Measurements from ENCODE around the gene SPIB. TPM values are rescaled to one million over a fixed set of nuclear protein-coding genes. Genes with fewer than 3 reads are reported as not detected.
"Not testable (repeated sequence)": the region's sequence is repeated elsewhere in the genome, so short reads cannot be mapped to it uniquely, and the experiment has no call there.

The SPIB gene
- total and polyA plus RNA-seq, 12 donors = 0.10 to 0.42 (median 0.20) TPM; not detected in 9

DNA sequence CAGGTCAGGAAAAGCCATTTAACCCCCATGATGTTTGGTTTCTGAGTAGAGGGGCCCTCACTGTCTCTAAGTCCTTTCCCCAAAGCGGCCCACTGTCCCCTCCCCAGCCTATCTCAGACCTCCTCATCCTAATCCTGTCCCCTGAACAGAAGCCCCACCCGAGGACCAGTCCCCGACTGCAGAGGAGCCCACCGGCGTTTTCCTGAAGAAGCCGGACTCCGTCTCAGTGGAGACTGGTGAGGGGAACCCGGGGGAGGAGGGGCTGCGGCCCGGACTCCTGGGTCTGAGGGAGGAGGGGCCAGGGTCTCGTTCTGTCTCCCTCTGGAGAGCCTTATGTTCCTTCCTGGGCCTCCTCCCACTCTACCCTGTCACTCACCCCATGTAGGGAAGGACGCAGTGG lies 16.9 kb downstream of the SPIB start:
- Histone ChIP-seq H3K4me3 (no peak overlapping the region), H3K36me3 (no peaks in the 10 kb centered on the region), H3K4me1 (peaks cover 0 to 22% (median 15%) of the 10 kb centered on the region in 9 donors), H3K9me3 (no peaks in the 10 kb centered on the region), H3K27me3 (peaks cover 0 to 36% (median 11%) of the 10 kb centered on the region in 7 donors), H3K27ac (no peak overlapping the region)
- DNase-seq (no peak), ATAC-seq (no peak)
- TF ChIP-seq, protein P1, sequence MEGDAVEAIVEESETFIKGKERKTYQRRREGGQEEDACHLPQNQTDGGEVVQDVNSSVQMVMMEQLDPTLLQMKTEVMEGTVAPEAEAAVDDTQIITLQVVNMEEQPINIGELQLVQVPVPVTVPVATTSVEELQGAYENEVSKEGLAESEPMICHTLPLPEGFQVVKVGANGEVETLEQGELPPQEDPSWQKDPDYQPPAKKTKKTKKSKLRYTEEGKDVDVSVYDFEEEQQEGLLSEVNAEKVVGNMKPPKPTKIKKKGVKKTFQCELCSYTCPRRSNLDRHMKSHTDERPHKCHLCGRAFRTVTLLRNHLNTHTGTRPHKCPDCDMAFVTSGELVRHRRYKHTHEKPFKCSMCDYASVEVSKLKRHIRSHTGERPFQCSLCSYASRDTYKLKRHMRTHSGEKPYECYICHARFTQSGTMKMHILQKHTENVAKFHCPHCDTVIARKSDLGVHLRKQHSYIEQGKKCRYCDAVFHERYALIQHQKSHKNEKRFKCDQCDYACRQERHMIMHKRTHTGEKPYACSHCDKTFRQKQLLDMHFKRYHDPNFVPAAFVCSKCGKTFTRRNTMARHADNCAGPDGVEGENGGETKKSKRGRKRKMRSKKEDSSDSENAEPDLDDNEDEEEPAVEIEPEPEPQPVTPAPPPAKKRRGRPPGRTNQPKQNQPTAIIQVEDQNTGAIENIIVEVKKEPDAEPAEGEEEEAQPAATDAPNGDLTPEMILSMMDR (IDR thresholded peaks at IDR 0.05) = no peak
- 71 to 74% methylated on average over 12 of the region's 12 CpGs for WGBS, 2 donors
- intact Hi-C loops (cut with DNase I) = no loop called here

DNA sequence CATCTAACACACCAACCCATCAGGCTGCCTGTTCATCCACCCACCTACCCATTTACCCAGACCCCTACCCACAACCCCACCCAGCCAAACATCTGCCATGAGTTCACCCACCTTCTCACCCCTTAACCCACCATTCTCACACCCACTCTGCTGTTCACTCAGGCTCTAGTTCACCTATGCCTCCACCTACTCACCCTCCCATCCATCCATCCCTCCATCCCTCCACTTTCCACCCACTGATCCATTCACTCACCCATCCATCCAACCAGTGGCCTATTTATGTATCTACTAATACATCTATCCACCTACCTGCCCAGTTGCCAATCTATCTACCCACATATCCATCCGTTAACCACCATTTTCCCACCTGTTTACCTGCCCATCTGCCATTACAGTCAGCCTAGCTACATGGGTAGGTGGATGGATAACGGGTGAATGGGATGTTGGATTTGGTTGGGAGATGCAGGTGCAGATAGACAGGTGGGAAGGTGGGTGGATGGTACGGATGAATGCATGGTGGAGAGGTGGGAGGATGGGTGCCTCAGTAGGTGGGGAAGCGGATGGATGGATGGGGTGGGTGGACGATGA lies 19.2 kb downstream of the SPIB start:
- TF ChIP-seq, protein P1 (IDR thresholded peaks at IDR 0.05) = no peak
- DNase-seq (no peak), ATAC-seq (no peak)
- H3K36me3 ChIP-seq = no peaks in the 10 kb centered on the region
- H3K27ac ChIP-seq = no peak overlapping the region
- WGBS, 2 donors = 88 to 94% methylated on average over 5 of the region's 5 CpGs
- H3K9me3 ChIP-seq = no peaks in the 10 kb centered on the region
- peaks cover 0 to under 1% (median 0%) of the 10 kb centered on the region in 9 donors for H3K4me1 ChIP-seq
- no peak overlapping the region for H3K4me3 ChIP-seq
- H3K27me3 ChIP-seq = peaks cover 0 to 17% (median 1%) of the 10 kb centered on the region in 7 donors
- intact Hi-C loops (cut with DNase I) = no loop called here

DNA sequence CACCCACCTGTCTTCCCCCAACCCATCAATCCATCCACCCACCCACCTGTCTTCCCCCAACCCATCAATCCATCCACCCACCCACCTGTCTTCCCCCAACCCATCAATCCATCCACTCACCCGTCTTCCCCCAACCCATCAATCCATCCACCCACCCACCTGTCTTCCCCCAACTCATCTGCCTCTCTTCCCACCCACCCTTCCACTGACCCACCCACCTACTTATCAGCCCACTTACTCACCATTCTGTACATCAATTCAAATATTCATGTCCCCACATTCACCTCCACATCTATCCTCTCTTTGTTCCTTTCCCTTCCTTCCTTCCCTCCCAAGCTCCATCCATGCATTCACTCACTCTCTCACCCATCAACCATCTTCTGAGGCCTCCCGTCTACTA lies 20.4 kb downstream of the SPIB start:
- H3K27me3 ChIP-seq; DNase-seq; ATAC-seq; H3K4me3 ChIP-seq; H3K36me3 ChIP-seq; intact Hi-C loops (cut with DNase I); H3K4me1 ChIP-seq; H3K27ac ChIP-seq; H3K9me3 ChIP-seq: not testable (repeated sequence)
- WGBS, 2 donors = 60 to 64% methylated on average over 2 of the region's 2 CpGs

DNA sequence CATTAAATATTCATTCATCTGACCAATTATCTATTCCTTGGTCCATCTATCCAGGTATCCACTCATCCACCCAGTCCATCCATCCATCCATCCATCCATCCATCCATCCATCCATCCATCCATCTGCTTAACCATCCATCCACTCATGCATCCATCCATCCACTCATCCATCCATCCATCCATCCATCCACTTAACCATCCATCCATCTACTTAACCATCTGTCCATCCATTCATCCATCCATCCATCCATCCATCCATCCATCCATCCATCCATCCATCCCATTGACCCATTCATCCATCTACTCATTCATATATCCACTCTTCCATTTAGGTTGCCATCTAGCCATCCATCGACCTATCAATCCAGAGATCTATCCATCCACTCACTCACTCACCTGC lies 25.3 kb downstream of the SPIB start:
- no peak for ATAC-seq
- TF ChIP-seq, protein P1 (IDR thresholded peaks at IDR 0.05) = no peak
- peaks cover 0 to 5% (median 0%) of the 10 kb centered on the region in 11 donors for H3K9me3 ChIP-seq

DNA sequence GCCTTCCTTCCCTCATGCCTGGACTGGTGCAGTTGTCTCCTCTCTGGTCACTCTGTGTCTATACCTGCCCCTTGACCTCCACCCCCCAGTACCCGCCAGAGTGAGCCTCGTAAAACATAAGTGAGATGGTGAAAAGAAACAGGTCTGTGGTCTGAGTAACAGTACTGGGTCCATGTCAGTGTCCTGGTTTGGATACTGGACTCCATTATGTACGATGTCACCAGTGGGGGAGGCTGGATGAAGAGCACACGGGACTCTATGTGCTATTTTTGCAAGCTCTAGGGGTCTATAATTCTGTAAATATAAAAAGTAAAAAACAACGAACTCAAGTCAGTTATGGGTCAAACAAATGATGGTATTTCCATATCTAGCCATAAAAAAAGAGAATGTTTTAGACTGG lies 28.3 kb downstream of the SPIB start:
- Histone ChIP-seq H3K4me3 (no peak overlapping the region), H3K27ac (no peak overlapping the region), H3K9me3 (peaks cover 0 to 5% (median 0%) of the 10 kb centered on the region in 11 donors), H3K27me3 (peaks cover 0 to 19% (median 9%) of the 10 kb centered on the region in 7 donors), H3K36me3 (no peaks in the 10 kb centered on the region), H3K4me1 (no peaks in the 10 kb centered on the region)
- WGBS, 2 donors = 82 to 84% methylated on average over 5 of the region's 5 CpGs
- DNase-seq = no peak
- TF ChIP-seq, protein P1 (IDR thresholded peaks at IDR 0.05) = no peak
- ATAC-seq = no peak
- intact Hi-C loops (cut with DNase I) = no loop called here

More for the DNA sequence above, 25.3 kb downstream of the SPIB start:
- Histone ChIP-seq H3K27me3 (peaks cover 0 to 5% (median 0%) of the 10 kb centered on the region in 7 donors), H3K36me3 (no peaks in the 10 kb centered on the region), H3K4me1 (no peaks in the 10 kb centered on the region), H3K4me3 (no peak overlapping the region), H3K27ac (no peak overlapping the region)
- intact Hi-C loops (cut with DNase I) = no loop called here
- no peak for DNase-seq
- 74 to 77% methylated on average over 1 of the region's 1 CpG for WGBS, 2 donors
